HG02623 (cell line): ENCODE data around the gene TMEM236.

ENCODE experiments used
- ATAC-seq: cut with Tn5 transposase; IDR thresholded peaks from one replicate; pipeline ENCODE4 v1.9.1; 2021; ENCODE audit warnings: moderate library complexity; ENCODE audit not compliant: unreplicated experiment

The TMEM236 gene

DNA sequence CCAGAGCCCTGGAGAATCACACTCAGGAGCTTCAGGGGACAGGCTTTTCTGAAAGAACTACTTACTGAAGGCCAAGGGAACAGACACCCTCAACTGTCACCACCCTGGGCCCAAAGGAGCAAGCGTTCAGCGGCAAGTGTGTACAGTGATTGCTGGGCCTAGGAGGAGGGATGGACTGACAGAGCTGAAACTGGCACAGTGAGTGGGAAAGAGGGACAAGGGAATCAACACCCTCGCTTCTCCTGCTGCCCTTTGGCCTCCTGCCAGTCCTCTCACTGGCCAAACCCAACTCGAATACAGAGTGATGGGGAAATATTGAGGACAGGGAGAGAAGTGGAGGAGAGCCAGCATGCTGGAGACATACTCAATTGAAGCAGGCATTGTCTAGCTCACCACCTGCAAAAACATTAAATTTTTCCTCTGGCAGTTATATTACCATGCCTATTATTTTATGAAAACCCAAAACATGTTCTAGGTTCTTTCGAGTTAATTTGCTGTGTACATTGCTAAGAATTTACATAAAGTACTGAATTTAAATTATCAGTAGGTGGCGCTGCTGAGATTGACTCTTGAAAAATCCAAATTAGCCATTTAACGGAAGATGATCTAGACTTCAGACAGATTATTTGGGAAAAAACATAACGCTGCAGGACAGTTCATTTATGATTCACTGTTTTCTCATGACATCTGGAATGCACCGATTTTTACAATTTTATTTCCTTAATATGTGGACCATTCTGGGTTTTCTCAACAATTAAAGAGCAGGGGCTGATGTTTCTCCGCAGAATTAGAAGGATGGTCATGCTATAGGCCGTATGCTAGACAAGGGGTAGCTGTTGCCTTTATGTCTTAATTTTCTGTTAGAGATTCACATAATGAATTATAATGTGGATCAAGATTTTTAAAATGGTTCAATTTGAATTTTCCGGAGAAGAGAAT lies 14.7 kb upstream of the TMEM236 start:
- no peak for ATAC-seq

DNA sequence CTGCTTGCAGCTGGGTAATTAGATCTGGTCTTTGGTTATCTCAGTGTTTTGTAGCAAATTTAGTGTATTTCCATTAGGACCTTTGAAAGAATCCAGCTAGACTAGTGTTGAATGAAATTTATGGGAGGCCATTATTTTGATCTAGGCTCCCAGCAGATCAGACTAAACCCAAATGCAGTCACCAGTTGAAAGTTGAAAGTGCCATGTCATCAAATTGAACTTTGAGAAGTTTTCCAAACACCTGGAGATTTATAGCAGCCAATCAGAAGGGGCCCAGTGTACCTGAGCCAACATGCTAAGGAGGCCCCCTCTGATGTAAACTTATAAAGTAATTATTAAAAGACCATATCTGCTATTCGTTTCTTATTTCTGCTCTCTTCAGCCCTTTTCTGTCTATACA lies 11.3 kb upstream of the TMEM236 start:
- ATAC-seq = no peak

DNA sequence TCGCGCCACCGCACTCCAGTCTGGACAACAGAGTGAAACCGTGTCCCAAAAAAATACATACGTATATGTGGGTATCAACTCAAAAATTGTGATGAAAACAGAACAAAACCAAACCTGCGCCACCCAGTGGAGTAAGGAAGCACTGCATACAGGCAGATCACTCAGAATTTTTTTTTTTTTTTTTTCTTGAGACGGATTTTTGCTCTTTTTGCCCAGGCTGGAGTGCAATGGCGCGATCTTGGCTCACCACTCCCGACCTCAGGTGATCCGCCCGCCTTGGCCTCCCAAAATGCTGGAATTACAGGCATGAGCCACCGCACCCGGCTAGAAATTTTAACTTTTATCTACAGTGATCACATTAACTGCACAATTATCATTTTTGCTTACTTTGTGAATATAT lies 9.1 kb upstream of the TMEM236 start:
- no peak for ATAC-seq

DNA sequence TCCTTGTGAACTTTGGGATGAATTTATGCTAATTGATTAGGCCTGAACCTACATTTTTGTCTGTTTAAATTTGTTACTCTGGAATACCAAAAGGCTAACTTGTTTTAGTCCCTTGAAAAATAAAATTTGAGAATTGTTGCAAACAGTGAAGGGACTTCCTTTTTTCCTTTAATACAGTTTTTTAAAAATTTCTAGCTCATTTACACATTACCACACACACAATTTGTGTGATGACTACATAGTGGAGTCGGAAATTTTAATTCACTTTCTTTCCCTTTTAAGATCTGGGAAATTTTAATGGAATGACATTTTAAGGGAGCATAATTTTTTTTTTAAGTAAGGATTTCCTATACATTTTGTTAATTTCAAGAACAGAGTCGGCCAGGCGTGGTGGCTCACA lies 8.6 kb upstream of the TMEM236 start:
- no peak for ATAC-seq

DNA sequence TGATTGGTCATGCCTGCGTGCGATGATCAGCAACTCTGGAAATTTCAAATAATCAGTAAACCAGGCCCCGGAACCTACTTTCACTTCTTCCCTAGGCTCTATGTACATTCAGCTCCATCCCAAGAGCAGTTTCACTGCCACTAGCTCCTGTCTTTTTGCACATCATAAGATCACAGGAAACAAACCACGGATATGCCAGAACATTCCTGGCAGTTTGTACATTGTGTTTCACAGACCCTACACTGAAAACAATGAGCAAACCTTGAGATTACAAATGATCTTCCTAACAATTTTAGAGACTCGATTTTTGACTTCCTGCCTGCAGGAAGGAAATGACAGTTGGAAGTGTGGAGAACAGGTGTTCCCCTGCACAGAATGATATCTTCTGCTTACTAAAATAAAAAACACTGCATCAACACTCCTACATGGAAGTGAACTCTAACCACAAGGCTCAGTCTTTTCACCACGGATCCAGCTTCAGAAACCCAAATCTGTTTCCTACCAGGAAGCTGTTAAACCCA lies 7.6 kb upstream of the TMEM236 start:
- no peak for ATAC-seq

DNA sequence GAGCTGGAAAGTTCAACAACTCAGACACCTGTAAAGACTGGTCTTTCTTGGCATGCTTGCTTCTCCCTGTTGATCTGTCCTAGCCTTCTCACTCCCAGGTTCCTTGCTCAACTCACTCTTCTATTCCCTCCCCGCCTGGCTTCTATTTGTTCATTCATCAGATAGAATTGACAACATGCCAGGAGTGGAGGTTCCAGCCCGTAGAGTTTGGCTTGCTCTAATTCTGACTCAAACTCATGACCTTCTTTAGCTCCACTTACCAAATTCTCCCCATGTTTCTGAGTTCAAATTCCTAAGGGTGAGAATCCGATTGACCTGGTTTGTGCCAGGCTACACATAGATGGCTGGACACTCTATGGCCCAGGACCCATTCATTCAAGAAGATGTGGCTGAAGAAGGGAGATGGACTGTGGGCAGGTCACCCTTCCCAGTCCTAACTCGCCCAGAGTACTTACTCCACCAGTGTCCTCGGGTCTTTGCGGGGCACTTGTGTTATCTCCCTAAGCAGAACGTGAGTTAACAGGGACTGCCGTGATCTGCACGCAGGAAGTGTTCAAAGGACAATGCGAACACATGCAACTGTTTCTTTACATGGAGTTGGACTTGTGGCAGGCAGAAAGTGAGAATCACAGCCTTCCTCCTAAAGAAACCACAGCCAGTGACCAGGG lies 4.0 kb upstream of the TMEM236 start:
- no peak for ATAC-seq

DNA sequence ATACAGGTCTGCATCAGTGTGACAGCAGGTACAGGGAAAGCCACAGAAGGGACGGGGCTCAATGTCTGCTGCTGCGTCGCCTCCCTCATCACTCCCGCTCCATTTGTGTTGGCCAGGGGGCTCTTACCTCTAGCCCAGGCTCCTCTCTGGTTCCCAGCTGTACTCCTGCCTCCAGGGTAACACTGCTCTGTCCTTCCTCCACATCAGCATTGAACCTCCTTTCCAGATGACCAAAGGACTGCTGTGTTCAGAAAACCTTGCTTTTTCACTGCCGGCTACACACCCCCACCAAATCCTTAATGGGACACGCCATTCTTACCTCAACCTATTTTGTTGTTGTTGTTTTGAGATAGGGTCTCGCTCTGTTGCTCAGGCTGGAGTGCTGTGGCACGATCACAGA lies 2.1 kb upstream of the TMEM236 start:
- ATAC-seq = no peak

DNA sequence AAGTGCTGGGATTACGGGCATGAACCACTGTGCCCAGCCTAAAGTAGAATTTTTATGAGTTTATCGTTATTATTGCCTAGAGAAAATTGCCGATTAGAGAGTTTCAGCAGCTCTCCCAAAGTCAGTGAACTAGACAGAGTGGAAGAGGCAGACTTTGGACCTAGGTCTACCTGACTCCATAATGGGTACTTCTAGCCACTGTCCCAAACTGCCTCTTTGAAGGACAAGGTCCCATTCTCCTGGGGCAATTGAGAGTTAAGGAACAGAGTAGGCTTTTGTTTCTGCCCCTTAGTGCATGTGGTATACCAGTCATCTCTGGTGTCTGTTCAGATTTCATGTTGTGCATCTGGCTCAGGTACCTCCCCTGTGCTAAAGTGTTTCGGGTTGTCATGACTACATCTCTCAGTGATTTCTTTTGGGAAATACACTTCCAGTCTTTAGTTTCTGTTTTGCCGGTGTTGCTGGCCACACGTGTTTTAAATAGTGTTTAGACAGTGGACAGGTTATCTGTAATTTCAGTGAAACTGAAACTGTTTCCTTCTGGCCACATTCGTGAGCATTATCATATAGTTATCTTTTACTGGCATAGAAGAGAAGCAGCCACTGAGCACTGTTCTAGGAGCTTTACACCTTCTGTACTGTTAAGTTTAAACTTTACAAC lies 4.7 kb downstream of the TMEM236 start:
- peak; percentile 89 for ATAC-seq

DNA sequence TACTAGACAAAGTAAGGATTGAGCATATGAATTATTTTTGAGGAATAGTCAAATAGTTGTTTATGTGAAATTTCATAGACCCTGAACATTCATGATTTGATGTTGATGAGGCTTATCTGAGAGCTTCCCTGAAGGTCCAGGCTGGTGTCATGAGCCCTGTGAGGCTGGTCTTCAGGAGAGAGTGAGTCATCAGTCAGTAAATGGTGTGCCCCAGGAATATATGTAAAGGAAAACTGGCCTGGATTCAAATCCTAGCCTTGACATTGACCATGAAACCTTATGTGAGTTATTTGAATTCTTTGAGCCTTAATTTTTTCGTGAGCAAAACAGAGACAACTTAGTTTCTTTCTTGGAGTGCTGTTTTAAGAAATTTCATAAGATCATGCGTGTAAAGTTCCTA lies 6.2 kb downstream of the TMEM236 start:
- ATAC-seq = no peak

DNA sequence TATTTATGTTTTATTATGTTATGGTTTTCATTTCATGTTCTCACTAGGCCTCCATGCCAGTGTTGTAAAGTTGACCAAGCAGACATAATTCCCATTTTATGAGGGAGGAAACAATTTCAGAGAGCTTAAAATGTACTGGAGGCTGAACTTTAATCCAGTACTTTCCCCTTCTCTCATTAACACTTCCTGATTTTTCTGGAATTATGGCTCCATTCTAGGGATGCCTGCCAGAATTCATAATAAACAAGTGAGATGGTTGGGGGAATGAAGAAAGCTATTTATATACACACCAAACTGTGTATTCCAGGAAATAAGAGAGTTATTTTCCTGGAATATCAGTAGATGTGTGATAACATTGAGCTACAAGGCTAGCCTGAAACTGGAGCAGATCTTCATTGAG lies 6.9 kb downstream of the TMEM236 start:
- ATAC-seq = no peak

DNA sequence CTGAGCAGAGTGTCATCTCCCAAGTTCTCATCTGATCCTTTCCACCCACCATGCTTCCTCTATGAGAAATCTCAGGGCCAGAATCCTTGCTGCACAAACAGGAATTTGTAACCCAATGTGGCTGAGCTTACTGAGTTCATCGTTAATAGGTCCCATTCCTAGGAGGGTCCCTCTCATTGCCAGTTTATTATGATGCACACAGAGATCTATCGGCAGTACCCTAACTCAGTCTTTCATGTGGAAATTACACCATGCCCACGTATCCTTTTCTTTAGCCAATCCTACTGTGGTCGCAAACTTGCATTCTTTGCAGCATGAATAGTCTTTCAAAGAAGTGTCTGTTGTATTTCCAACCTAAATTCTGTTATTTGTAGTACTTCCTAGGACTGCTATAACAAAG lies 12.1 kb downstream of the TMEM236 start:
- ATAC-seq = no peak

DNA sequence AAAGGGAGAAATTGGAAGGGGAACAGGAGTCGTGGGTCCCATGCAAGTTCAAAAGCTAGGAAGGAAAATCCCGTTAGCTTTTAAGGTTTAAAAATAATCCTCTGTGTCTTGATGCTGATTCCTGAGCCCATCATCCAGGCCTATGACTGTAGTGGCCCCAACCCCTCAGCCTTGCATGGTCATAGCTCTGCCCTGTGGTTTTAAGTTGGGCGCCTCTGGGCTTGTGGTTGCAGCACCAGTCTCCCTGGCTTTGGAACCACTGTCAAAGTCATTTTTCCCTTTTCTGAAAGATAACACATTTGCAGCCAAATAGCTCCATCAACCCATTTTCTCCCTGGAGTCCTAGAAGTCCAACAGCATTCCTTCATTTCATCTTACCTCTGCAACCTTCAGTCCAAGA lies 13.6 kb downstream of the TMEM236 start:
- no peak for ATAC-seq

DNA sequence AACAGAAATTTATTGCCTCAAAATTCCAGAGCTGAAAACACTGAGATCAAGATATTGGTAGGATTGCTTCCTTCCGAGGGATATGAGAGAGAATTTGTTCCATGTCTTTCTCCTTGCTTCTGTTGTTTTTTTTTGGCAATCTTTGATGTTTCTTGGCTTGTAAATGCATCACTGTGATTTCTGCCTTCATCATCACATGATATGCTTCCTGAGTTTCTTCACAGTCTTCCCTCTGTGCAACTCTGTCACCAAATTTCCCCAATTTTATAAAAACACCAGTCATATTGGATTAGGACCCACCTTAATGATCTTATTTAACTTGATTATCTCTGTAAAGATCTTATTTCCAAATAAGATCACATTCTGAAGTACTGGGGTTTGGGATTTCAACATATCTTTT lies 14.7 kb downstream of the TMEM236 start:
- ATAC-seq = no peak

DNA sequence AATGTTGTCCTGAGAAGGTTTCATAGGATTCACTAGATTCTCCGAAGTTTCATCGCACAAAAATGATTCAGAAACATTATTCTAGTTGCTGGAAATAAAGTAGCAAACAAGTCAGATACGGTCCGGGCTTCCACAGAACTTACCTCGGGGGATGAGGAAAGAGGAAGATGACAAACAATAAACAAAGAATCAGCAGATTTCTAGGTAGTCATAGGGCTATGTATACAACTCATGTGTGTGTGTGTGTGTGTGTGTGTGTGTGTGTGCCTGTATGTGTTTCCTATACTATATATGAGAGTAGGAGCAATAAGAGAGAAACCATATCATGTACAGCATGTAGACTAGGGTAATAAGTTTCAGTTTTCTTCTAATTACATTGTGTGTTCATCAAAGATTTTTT lies 16.5 kb downstream of the TMEM236 start:
- no peak for ATAC-seq

DNA sequence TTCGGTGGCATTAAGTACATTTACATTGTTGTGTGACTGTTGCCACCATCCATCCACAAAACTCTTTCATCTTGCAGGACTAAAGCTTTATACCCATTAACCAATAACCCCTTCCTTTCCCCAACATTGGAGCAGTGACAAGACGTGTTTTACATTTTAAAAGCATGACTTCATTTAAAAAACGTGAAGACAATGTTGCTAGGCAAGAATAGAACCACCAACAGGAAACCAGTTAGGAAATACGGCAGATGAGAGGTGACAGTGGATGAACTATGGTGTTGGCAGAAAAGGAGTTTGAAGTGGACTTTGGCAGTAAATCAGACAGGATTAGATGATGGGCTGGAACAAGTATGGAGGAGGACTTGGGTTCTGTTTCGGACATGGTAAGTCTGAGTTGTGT lies 17.0 kb downstream of the TMEM236 start:
- ATAC-seq = no peak

DNA sequence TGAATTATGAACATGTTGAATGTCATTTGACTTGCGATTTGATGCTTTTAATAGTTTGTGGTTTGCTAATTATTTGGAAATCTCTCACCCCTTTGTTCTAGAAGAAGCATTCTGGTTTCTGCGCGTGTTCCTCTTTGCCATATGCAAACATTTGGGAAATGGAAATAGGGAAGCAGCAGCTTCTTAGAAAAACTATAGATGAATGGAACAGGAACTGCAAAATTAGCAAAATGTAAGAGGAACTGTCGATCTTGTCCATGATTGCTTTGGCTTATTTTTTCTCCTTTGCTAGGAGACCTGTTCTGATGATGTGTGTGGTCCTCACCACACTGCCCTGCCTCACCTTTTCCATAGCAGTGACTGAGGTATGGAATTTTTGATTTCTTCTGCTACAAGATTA lies 19.0 kb downstream of the TMEM236 start:
- ATAC-seq = no peak

DNA sequence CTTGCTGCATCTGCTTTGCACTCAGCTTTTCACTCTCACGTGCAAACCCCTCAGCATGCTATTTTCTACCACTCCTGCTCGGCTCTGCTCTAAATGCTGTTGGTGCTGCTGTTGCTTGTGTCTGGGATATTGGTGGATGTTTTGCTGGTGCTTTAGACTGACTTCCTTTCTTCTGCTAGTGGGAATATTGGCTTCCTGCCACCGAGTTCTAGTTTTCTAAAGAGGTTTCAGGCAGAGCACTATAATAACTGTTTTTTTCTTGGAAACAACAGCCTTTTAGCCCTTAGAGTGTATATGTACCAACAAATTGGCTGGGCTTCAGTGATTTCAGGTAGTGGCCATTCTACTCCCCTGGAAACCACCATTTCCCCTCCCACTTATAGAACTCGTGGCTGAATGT lies 27.8 kb downstream of the TMEM236 start:
- ATAC-seq = no peak

DNA sequence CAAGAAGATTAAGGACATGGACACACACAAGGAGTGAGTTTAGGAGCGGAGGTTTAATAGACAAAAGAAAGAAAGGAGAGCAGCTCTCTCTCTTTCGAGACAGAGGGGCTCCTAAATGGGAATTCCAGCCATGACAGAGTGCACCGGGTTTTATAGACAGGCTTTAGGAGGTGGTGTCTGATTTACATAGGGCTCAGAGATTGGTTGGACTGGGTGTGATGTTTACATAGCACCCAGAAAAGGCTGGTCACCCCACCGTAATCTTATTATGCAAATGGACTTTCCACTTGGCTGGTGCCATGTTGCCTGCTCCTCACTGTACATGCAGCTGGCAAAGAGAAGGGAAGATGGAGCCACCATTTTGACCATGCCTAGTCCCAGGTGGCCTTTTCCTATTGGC lies 28.7 kb downstream of the TMEM236 start:
- ATAC-seq = no peak

DNA sequence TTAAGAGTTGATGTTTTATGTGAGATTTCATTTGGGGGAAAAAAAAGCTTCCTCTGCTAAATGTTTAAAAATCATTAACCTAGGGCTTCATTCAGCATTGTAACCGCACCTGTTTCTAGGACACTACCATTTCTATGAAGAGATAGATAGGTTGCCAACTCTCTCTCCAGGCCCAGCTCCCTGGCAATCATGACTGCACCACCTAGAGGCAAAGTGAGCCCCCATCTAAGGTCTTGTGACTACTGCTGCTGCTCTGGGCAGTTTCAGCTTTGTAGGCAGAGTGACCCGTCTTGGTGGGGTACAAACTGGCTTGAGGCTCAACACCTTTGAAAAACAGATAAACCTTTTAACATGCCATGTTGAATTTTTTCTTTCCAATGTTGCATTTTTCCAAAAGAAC lies 29.9 kb downstream of the TMEM236 start:
- no peak for ATAC-seq

DNA sequence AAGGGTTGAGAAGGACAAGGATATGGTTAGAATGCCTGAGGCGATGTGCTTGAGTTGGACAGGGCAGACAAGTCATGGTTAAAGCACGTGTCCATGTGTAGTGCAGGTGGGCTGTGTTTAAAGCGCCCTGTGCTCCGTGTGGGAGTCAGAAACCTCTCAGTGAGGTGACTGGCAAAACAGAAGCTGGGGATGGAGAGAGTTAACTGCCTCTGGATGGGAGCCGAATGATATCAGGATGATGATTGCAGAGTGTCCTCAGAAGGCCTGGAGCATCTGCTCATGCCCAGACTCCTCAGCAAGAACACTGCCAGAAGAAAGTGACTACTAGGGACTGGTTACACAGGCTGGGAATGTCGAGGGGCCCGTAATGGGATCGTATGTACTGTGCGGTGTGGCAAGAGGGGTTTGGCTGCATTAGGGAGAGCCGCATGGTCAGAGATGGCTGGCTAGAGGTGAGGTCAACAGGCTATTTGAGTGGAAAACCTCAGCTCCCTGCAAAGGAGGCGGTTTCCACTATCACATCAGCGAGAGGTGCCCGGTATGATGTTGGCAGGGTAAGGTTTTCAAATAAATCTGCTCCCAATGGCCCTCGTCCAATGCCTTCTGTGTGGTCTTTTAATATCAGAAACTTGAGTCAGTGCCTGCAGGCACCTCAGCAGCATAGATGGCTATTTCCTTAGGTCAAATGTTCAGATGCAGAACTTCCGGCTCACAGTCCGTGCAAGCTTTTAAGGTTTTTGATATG lies 31.1 kb downstream of the TMEM236 start:
- ATAC-seq = no peak

DNA sequence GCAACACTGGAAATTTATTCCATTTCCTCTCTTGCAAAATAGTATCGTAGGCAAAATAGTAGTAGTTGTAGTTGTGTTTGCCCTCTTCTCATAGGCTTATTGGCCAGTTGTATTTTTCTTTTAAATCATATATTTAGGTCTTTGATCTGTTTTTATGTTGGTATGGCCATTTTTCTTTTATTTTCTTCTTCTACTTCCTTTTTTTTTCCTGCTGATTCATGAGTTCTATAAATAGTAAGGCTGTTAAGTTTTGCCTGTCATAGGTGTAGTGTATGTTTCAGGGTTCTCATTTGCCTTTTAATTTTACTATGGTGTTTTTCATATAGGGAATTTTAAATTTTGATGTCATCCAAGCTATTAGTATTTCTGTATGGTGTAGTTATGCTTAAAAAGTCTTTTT lies 31.8 kb downstream of the TMEM236 start:
- ATAC-seq = no peak
